H1 (cell line): ENCODE measurements around the gene BTAF1. TPM values are rescaled to one million over a fixed set of nuclear protein-coding genes. Genes with fewer than 3 reads are reported as not detected.

Experiments used
- BRCA1 ChIP-seq: IDR thresholded peaks from 2 replicates; pipeline ENCODE4 v1.6.1; 2012; ENCODE audit warnings: low read depth, low read length, improper control_type of control experiment
- HDAC6 ChIP-seq: IDR thresholded peaks from one replicate; pipeline ENCODE4 v1.7.1; 2012; ENCODE audit warnings: low read depth, mild to moderate bottlenecking, inconsistent platforms, low read length, moderate library complexity
- polyA plus RNA-seq, 7 experiments: library from polyadenylated mRNA; depleted of rRNA in 3 of 7; stranded (reverse) in 5 of 7; unstranded in 2 of 7; fragments of >200 nt in 5 of 7; fragments of 200-250 nt in 2 of 7; gene quantifications; 1 replicate in 5 of 7; 2 replicates in 1 of 7; 4 replicates in 1 of 7; pipeline versions ENCODE4 v1.2.1 to v1.2.3, GENCODE V29; 2011 to 2013; ENCODE audit warnings: missing spikeins in 2 of 7, mixed read lengths in 2 of 7
- total RNA-seq: library from RNA; stranded (reverse); fragmentation: NEBNext Ultra II Directional; extraction: Animal tissue kit (Norgen Biotek cat#: 25700); gene quantifications from 2 replicates; pipeline ENCODE4 v1.2.1, GENCODE V29; 2021
- TF ChIP-seq, protein P1 (sequence below): fragments of 300-600 bp; sonication (generic); IDR thresholded peaks from 2 replicates; pipeline ENCODE4 v1.7.1; 2012; ENCODE audit warnings: low read length, moderate library complexity, mild to moderate bottlenecking, inconsistent platforms; ENCODE audit not compliant: insufficient replicate concordance

BTAF1 gene
- total and polyA plus RNA-seq, 2 of the 8 experiments (the other 6 are each of a cell fraction or from before 2014, with no cell fraction given): 24.5 to 39.1 TPM

DNA sequence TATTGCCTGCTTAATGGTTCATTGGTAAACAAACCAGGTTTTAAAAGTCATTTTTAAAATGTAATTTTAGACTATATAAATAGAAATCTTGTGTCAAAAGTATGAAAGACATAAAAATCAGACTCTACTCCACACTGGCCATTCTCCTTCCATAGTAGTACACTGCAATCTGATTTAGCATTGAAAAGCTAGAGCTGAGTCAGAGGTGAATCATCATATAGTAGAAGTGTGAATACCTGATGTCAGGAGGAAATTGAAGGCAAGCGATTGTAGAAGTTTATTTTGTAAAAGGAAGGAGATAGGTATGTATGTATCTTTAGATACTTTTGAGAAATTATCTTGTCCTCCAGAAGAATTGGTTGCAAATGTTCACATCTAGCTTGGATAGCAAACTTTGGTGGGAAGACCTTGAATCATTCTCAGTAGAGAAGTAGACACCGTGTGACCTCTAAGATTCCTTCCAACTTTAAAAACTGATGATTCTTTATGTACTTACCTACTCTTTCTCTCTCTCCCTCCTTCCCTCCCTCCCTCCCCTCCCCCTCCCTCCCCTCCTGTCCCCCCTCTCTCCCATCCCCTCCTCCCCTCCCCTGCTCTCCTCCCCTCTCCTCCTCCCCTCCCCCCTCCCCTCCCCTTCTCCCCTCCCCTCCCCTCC, 88.1 kb downstream of the BTAF1 start (continued):
- TF ChIP-seq, protein P1, sequence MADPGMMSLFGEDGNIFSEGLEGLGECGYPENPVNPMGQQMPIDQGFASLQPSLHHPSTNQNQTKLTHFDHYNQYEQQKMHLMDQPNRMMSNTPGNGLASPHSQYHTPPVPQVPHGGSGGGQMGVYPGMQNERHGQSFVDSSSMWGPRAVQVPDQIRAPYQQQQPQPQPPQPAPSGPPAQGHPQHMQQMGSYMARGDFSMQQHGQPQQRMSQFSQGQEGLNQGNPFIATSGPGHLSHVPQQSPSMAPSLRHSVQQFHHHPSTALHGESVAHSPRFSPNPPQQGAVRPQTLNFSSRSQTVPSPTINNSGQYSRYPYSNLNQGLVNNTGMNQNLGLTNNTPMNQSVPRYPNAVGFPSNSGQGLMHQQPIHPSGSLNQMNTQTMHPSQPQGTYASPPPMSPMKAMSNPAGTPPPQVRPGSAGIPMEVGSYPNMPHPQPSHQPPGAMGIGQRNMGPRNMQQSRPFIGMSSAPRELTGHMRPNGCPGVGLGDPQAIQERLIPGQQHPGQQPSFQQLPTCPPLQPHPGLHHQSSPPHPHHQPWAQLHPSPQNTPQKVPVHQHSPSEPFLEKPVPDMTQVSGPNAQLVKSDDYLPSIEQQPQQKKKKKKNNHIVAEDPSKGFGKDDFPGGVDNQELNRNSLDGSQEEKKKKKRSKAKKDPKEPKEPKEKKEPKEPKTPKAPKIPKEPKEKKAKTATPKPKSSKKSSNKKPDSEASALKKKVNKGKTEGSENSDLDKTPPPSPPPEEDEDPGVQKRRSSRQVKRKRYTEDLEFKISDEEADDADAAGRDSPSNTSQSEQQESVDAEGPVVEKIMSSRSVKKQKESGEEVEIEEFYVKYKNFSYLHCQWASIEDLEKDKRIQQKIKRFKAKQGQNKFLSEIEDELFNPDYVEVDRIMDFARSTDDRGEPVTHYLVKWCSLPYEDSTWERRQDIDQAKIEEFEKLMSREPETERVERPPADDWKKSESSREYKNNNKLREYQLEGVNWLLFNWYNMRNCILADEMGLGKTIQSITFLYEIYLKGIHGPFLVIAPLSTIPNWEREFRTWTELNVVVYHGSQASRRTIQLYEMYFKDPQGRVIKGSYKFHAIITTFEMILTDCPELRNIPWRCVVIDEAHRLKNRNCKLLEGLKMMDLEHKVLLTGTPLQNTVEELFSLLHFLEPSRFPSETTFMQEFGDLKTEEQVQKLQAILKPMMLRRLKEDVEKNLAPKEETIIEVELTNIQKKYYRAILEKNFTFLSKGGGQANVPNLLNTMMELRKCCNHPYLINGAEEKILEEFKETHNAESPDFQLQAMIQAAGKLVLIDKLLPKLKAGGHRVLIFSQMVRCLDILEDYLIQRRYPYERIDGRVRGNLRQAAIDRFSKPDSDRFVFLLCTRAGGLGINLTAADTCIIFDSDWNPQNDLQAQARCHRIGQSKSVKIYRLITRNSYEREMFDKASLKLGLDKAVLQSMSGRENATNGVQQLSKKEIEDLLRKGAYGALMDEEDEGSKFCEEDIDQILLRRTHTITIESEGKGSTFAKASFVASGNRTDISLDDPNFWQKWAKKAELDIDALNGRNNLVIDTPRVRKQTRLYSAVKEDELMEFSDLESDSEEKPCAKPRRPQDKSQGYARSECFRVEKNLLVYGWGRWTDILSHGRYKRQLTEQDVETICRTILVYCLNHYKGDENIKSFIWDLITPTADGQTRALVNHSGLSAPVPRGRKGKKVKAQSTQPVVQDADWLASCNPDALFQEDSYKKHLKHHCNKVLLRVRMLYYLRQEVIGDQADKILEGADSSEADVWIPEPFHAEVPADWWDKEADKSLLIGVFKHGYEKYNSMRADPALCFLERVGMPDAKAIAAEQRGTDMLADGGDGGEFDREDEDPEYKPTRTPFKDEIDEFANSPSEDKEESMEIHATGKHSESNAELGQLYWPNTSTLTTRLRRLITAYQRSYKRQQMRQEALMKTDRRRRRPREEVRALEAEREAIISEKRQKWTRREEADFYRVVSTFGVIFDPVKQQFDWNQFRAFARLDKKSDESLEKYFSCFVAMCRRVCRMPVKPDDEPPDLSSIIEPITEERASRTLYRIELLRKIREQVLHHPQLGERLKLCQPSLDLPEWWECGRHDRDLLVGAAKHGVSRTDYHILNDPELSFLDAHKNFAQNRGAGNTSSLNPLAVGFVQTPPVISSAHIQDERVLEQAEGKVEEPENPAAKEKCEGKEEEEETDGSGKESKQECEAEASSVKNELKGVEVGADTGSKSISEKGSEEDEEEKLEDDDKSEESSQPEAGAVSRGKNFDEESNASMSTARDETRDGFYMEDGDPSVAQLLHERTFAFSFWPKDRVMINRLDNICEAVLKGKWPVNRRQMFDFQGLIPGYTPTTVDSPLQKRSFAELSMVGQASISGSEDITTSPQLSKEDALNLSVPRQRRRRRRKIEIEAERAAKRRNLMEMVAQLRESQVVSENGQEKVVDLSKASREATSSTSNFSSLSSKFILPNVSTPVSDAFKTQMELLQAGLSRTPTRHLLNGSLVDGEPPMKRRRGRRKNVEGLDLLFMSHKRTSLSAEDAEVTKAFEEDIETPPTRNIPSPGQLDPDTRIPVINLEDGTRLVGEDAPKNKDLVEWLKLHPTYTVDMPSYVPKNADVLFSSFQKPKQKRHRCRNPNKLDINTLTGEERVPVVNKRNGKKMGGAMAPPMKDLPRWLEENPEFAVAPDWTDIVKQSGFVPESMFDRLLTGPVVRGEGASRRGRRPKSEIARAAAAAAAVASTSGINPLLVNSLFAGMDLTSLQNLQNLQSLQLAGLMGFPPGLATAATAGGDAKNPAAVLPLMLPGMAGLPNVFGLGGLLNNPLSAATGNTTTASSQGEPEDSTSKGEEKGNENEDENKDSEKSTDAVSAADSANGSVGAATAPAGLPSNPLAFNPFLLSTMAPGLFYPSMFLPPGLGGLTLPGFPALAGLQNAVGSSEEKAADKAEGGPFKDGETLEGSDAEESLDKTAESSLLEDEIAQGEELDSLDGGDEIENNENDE: no peak
- TF ChIP-seq HDAC6 (no peak), BRCA1 (no peak)
